ENCODE data around the gene ELAC1. TPM values are rescaled to one million over a fixed set of nuclear protein-coding genes. Genes with fewer than 3 reads are reported as not detected.

Gene ELAC1
- total and polyA plus RNA-seq, 12 donors = 2.6 to 6.7 (median 4.2) TPM

DNA sequence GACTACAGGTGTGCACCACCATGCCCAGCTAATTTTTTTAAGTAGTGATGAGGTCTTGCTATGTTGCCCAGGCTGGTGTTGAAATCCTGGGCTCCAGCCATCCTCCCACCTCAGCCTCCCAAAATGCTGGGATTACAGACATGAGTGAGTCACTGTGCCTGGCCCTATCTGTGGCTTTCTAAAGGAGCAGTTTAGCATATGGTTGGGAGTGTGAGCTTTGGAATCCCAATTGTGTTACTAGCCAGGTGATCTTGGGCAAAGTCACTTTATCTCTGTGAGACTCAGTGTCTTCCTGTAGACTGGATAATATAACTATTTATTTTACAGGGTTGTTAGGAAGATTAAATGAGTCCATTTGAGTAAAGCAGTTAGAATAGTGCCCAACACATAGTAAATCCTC is 42.4 kb downstream of the ELAC1 start:
- TF ChIP-seq, protein P1, sequence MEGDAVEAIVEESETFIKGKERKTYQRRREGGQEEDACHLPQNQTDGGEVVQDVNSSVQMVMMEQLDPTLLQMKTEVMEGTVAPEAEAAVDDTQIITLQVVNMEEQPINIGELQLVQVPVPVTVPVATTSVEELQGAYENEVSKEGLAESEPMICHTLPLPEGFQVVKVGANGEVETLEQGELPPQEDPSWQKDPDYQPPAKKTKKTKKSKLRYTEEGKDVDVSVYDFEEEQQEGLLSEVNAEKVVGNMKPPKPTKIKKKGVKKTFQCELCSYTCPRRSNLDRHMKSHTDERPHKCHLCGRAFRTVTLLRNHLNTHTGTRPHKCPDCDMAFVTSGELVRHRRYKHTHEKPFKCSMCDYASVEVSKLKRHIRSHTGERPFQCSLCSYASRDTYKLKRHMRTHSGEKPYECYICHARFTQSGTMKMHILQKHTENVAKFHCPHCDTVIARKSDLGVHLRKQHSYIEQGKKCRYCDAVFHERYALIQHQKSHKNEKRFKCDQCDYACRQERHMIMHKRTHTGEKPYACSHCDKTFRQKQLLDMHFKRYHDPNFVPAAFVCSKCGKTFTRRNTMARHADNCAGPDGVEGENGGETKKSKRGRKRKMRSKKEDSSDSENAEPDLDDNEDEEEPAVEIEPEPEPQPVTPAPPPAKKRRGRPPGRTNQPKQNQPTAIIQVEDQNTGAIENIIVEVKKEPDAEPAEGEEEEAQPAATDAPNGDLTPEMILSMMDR (IDR thresholded peaks at IDR 0.05) = no peak
- ATAC-seq = no peak
- no peak for DNase-seq
- no peaks in the 10 kb centered on the region for H3K36me3 ChIP-seq
- H3K9me3 ChIP-seq = no peaks in the 10 kb centered on the region
- H3K4me3 ChIP-seq = no peak overlapping the region
- peaks cover 0 to 22% (median 12%) of the 10 kb centered on the region in 9 donors for H3K4me1 ChIP-seq
- intact Hi-C loops (cut with DNase I) = no loop called here
- H3K27me3 ChIP-seq = no peaks in the 10 kb centered on the region
- H3K27ac ChIP-seq = no peak overlapping the region

DNA sequence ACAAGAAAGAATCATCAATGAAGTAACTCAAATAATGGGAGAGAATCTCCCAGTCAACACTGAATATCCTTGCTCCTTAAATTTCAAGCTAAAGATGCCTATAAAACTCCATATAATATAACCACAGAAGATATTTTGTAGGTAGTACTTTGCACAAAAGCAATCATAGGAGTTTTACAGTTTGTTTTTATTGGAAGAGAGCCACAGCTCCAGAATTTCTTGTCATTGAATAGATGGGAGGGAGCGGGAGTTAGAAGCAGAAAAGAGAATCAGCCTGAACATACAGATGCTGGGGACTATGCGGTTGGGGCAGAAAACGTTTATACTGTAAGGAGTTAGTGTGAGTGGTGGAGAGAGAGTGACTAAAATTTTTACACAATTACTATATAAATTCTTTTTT is 43.9 kb downstream of the ELAC1 start:
- no peak overlapping the region for H3K4me3 ChIP-seq

DNA sequence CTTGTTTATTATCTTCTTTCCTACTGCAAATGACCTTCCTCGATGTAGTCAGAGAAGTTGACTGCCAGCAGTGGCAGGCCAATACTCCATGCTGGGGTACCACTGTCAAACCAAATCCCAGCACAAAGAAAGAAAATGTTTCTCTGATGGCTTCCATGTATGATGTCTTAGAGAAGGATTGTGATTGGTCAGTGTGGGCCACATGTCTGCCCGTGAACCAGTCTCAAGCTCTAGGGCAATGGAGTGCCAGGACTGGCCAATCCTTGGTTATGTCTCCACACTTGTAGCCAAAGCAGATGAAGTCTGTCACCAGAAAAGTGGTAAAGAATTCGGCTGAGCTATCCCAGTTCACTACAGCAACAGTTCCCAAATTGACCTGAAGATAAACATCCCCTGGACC is 44.6 kb downstream of the ELAC1 start:
- intact Hi-C loops (cut with DNase I) = no loop called here
- DNase-seq (no peak), ATAC-seq (no peak)
- Histone ChIP-seq H3K36me3 (peaks cover 0 to 3% (median 0%) of the 10 kb centered on the region in 9 donors), H3K9me3 (no peaks in the 10 kb centered on the region), H3K4me3 (no peak overlapping the region), H3K27ac (no peak overlapping the region), H3K27me3 (no peaks in the 10 kb centered on the region), H3K4me1 (peaks cover 0 to 19% (median 8%) of the 10 kb centered on the region in 9 donors)
- 89 to 96% methylated on average over 3 of the region's 3 CpGs for WGBS, 2 donors
- TF ChIP-seq, protein P1 (IDR thresholded peaks at IDR 0.05) = no peak

More for the DNA sequence above, 43.9 kb downstream of the ELAC1 start:
- H3K4me1 ChIP-seq = peaks cover 0 to 22% (median 12%) of the 10 kb centered on the region in 9 donors
- TF ChIP-seq, protein P1 (IDR thresholded peaks at IDR 0.05) = no peak
- no peak for DNase-seq
- intact Hi-C loops (cut with DNase I) = no loop called here
- no peaks in the 10 kb centered on the region for H3K9me3 ChIP-seq
- H3K27ac ChIP-seq = no peak overlapping the region
- no peaks in the 10 kb centered on the region for H3K27me3 ChIP-seq
- peaks cover 0 to 3% (median 0%) of the 10 kb centered on the region in 9 donors for H3K36me3 ChIP-seq
- WGBS, 2 donors = 64 to 71% methylated on average over 3 of the region's 3 CpGs
- no peak for ATAC-seq

DNA sequence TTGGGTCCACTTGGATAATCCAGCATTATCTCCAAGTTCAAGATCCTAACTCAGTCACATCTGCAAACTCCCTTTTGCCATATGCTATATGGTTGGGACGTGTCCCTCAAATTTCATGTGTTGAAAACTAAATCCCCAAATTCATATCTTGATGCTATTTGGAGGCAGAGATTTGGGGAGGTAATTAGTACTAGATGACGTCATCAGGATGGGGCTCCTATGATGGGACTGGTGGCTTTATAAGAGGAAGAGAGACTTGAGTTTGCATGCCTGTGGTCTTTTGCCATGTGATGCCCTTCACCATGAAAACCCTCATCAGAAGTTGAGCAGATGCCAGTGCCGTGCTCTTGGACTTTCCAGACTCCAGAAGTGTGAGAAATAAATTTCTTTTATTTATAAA is 45.4 kb downstream of the ELAC1 start:
- Histone ChIP-seq H3K27me3 (no peaks in the 10 kb centered on the region), H3K9me3 (no peaks in the 10 kb centered on the region), H3K27ac (no peak overlapping the region), H3K4me1 (peaks cover 0 to 15% (median 8%) of the 10 kb centered on the region in 9 donors), H3K4me3 (no peak overlapping the region), H3K36me3 (peaks cover 0 to 3% (median 0%) of the 10 kb centered on the region in 9 donors)
- no peak for DNase-seq
- TF ChIP-seq, protein P1 (IDR thresholded peaks at IDR 0.05) = no peak
- no peak for ATAC-seq
- intact Hi-C loops (cut with DNase I) = no loop called here
- 92 to 97% methylated on average over 3 of the region's 3 CpGs for WGBS, 2 donors

Data from heart right ventricle (tissue), 16 donors.